Neural progenitor cell (in vitro differentiated cells): ENCODE measurements around the gene ACAP1. TPM values are rescaled to one million over a fixed set of nuclear protein-coding genes. Genes with fewer than 3 reads are reported as not detected.
A peak's percentile ranks its signal among the peaks of the same experiment; 100 is the strongest.

Experiments
- DNase-seq: peaks from one replicate; pipeline ENCODE4 v3.0.0-alpha.2; 2016; ENCODE audit warnings: low spot score
- H2AFZ ChIP-seq: fragments of 200-600 bp; sonication (generic); replicated peaks from 2 replicates; pipeline ENCODE4 v1.6.1; 2016; ENCODE audit warnings: antibody characterized with exemption
- H3F3A ChIP-seq: fragments of 200-600 bp; sonication (generic); 2 replicates; pipeline ENCODE4 v1.6.1; 2016; ENCODE audit warnings: antibody characterized with exemption, low read depth
- H3K27ac ChIP-seq: fragments of 200-600 bp; sonication (generic); 2 replicates; pipeline ENCODE4 v1.5.1; 2016; ENCODE audit warnings: mild to moderate bottlenecking
- H3K27me3 ChIP-seq: fragments of 200-600 bp; sonication (generic); 2 replicates; pipeline ENCODE4 v1.6.1; 2016; ENCODE audit warnings: mild to moderate bottlenecking, moderate library complexity
- H3K36me3 ChIP-seq: fragments of 200-600 bp; sonication (generic); 2 replicates; pipeline ENCODE4 v1.5.1; 2016
- H3K4me1 ChIP-seq: fragments of 200-600 bp; sonication (generic); 2 replicates; pipeline ENCODE4 v1.6.1; 2016; ENCODE audit warnings: mixed run types
- H3K4me2 ChIP-seq: fragments of 200-600 bp; sonication (generic); 2 replicates; pipeline ENCODE4 v1.6.1; 2016
- H3K4me3 ChIP-seq: fragments of 200-600 bp; sonication (generic); 2 replicates; pipeline ENCODE4 v1.5.1; 2016
- H3K79me2 ChIP-seq: fragments of 200-600 bp; sonication (generic); 2 replicates; pipeline ENCODE4 v1.6.1; 2016; ENCODE audit warnings: low read depth
- H3K9ac ChIP-seq: fragments of 200-600 bp; sonication (generic); 2 replicates; pipeline ENCODE4 v1.6.1; 2016
- H3K9me3 ChIP-seq: fragments of 200-600 bp; sonication (generic); 2 replicates; pipeline ENCODE4 v1.5.1; 2016; ENCODE audit warnings: low read depth
- H4K20me1 ChIP-seq: fragments of 200-600 bp; sonication (generic); 2 replicates; pipeline ENCODE4 v1.6.1; 2016; ENCODE audit warnings: low read depth
- H3K27ac Mint-ChIP-seq: 3 replicates; pipeline ENCODE4 v1.8.0; 2021; ENCODE audit warnings: mixed read lengths
- H3K27me3 Mint-ChIP-seq: 2 replicates; pipeline ENCODE4 v1.8.0; 2022; ENCODE audit warnings: low read depth, mild to moderate bottlenecking, inconsistent platforms, moderate library complexity, mixed read lengths; ENCODE audit not compliant: insufficient read depth
- H3K36me3 Mint-ChIP-seq: 3 replicates; pipeline ENCODE4 v1.8.0; 2021; ENCODE audit warnings: mixed read lengths
- H3K4me1 Mint-ChIP-seq: 3 replicates; pipeline ENCODE4 v1.8.0; 2021; ENCODE audit warnings: mixed read lengths
- H3K4me3 Mint-ChIP-seq: 3 replicates; pipeline ENCODE4 v1.8.0; 2021; ENCODE audit warnings: mild to moderate bottlenecking, moderate library complexity, mixed read lengths
- H3K9me3 Mint-ChIP-seq: 3 replicates; pipeline ENCODE4 v1.8.0; 2020; ENCODE audit warnings: mixed read lengths
- EZH2 ChIP-seq: fragments of 200-600 bp; sonication (generic); IDR thresholded peaks from 2 replicates; pipeline ENCODE4 v1.6.1; 2017; ENCODE audit warnings: antibody characterized with exemption, mild to moderate bottlenecking, moderate library complexity
- EZH2phosphoT487 ChIP-seq: fragments of 200-600 bp; sonication (generic); IDR thresholded peaks from 2 replicates; pipeline ENCODE4 v1.6.1; 2017; ENCODE audit warnings: antibody characterized with exemption
- total RNA-seq: library from RNA; depleted of rRNA; stranded (reverse); fragments of >200 nt; gene quantifications from 2 replicates; pipeline ENCODE4 v1.2.3, GENCODE V29; 2015; ENCODE audit warnings: low replicate concordance
- TF ChIP-seq, protein P1 (sequence below): fragments of 200-600 bp; sonication (generic); IDR thresholded peaks from 2 replicates; pipeline ENCODE4 v1.5.1; 2017; ENCODE audit warnings: antibody characterized with exemption, mild to moderate bottlenecking

Gene ACAP1
- total RNA-seq, 1 donor from 2014 or later, result 0.65 TPM

DNA sequence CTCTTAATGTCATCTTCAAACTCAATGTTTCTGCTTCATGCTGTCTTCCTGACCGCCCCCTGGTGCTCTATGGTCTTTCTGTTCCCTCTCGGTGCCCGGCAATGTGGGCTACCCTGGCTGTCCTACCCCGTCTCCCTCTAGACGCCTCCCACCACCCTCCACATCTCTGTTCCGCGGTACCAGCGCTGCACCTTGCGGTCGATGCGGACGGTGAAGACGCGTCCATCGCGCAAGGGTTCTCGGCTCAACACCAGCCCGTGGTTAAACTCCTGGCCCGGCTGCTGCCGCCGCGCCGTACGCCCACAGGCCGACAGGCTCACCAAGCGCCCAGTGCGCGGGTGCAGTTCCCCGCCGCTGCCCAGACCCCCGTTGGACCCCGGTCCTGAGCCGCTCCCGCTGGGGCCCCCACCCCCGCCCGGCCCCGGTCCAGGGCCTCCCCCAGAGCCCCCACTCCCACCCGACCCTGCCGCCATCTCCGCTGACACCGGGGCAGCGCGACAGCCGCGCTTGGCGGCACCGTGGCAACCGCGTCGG is 7.4 kb upstream of the ACAP1 start, which contains the start of gene NEURL4:
TSS of gene NEURL4 (minus strand) at position 496 of the 534 bp plus-strand sequence. CDS start at position 473, 23 bp downstream.
- Histone ChIP-seq H3K27me3 (no peaks in the 10 kb centered on the region), H4K20me1 (peaks cover 4% of the 10 kb centered on the region), H3K9ac (peak within 1 kb of the TSS; percentile 79), H3K36me3 (no peaks in the 10 kb centered on the region), H3K27ac (peak within 1 kb of the TSS; percentile 79), H3K4me2 (peak within 1 kb of the TSS; percentile 96), H3K4me3 (peak within 1 kb of the TSS; percentile 94), H2AFZ (peak within 1 kb of the TSS; percentile 86), H3K4me1 (peaks cover 14% of the 10 kb centered on the region), H3K79me2 (peaks cover 20% of the 10 kb centered on the region), H3F3A (peaks cover 27% of the 10 kb centered on the region), H3K9me3 (no peaks in the 10 kb centered on the region)
- H3K36me3 Mint-ChIP-seq, result peaks cover 7% of the 10 kb centered on the region
- TF ChIP-seq EZH2phosphoT487 (no peak), EZH2 (no peak)
- TF ChIP-seq, protein P1, sequence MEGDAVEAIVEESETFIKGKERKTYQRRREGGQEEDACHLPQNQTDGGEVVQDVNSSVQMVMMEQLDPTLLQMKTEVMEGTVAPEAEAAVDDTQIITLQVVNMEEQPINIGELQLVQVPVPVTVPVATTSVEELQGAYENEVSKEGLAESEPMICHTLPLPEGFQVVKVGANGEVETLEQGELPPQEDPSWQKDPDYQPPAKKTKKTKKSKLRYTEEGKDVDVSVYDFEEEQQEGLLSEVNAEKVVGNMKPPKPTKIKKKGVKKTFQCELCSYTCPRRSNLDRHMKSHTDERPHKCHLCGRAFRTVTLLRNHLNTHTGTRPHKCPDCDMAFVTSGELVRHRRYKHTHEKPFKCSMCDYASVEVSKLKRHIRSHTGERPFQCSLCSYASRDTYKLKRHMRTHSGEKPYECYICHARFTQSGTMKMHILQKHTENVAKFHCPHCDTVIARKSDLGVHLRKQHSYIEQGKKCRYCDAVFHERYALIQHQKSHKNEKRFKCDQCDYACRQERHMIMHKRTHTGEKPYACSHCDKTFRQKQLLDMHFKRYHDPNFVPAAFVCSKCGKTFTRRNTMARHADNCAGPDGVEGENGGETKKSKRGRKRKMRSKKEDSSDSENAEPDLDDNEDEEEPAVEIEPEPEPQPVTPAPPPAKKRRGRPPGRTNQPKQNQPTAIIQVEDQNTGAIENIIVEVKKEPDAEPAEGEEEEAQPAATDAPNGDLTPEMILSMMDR, result no peak
- H3K27me3 Mint-ChIP-seq, result peaks cover 12% of the 10 kb centered on the region
- H3K9me3 Mint-ChIP-seq, result no peaks in the 10 kb centered on the region
- peak within 1 kb of the TSS; percentile 95 for H3K27ac Mint-ChIP-seq
- H3K4me3 Mint-ChIP-seq, result peak within 1 kb of the TSS; percentile 98
- no peak for DNase-seq
- H3K4me1 Mint-ChIP-seq, result peaks cover 28% of the 10 kb centered on the region

DNA sequence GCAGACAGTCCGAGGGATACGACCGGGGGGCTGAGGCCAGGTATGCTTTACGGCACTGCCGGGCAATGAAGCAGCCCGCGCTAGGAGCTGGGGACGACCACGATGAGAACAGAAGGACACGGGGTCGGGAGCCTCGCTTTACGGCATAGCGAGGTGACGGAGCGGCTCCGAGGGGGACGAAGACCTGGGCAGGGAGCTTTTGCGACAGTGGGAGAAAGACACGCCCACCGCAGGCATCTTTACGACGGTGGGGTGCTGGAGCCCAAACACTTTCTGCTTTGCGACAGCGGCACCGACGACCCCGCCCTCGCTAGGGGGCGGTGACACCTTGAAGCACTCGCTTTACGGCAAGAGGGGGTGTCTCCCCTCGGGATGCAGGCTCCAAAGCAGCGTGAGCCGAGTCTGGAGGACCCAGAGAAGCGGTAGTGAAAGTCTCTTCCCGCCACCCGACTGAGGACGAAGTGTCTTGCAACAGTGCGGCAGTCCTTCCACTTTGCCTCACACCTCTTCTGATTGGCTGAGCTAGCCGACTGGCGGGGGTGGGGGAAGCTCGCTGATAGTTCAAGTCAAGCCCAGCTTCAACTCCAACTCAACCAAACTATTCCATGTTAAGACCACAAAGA is 6.8 kb upstream of the ACAP1 start:
- Mint-ChIP-seq H3K4me1 (peaks cover 28% of the 10 kb centered on the region), H3K27ac (peak overlapping the region; percentile 95), H3K27me3 (peaks cover 12% of the 10 kb centered on the region), H3K36me3 (peaks cover 4% of the 10 kb centered on the region), H3K4me3 (peak overlapping the region; percentile 94), H3K9me3 (no peaks in the 10 kb centered on the region)
- Histone ChIP-seq H3K27ac (peak overlapping the region; percentile 79), H3K4me1 (peaks cover 14% of the 10 kb centered on the region), H3K9ac (no peak overlapping the region), H2AFZ (peak overlapping the region; percentile 86), H3F3A (peaks cover 24% of the 10 kb centered on the region), H3K27me3 (no peaks in the 10 kb centered on the region), H3K4me2 (peak overlapping the region; percentile 74), H3K4me3 (peak overlapping the region; percentile 94), H3K9me3 (no peaks in the 10 kb centered on the region), H3K36me3 (no peaks in the 10 kb centered on the region), H3K79me2 (peaks cover 20% of the 10 kb centered on the region), H4K20me1 (peaks cover 1% of the 10 kb centered on the region)
- TF ChIP-seq, protein P1, result peak; percentile 16
- TF ChIP-seq EZH2, result no peak
- peak; percentile 99 for DNase-seq

GRCh38 chr17:7329997-7330637 is 6.2 kb upstream of the ACAP1 start:
- peak; percentile 92 for DNase-seq
- peak overlapping the region; percentile 86 for H2AFZ ChIP-seq
- H3K9me3 Mint-ChIP-seq, result no peaks in the 10 kb centered on the region

More at GRCh38 chr17:7329997-7330637, 6.2 kb upstream of the ACAP1 start:
- Mint-ChIP-seq H3K4me1 (peaks cover 28% of the 10 kb centered on the region), H3K27ac (peak overlapping the region; percentile 95), H3K27me3 (peaks cover 14% of the 10 kb centered on the region), H3K36me3 (peaks cover 2% of the 10 kb centered on the region), H3K4me3 (peak overlapping the region; percentile 94)
- Histone ChIP-seq H3K27ac (peak overlapping the region; percentile 79), H3K9ac (no peak overlapping the region), H3F3A (peaks cover 22% of the 10 kb centered on the region), H3K79me2 (peaks cover 20% of the 10 kb centered on the region), H3K4me1 (peaks cover 14% of the 10 kb centered on the region), H3K27me3 (no peaks in the 10 kb centered on the region), H3K4me2 (peak overlapping the region; percentile 74), H3K9me3 (no peaks in the 10 kb centered on the region), H3K4me3 (peak overlapping the region; percentile 94), H3K36me3 (no peaks in the 10 kb centered on the region), H4K20me1 (no peaks in the 10 kb centered on the region)
- TF ChIP-seq, protein P1, result peak; percentile 4
- no peak for TF ChIP-seq EZH2
